GM23338 (cell line): ENCODE results near the gene S100A6. TPM values are rescaled to one million over a fixed set of nuclear protein-coding genes. Genes with fewer than 3 reads are reported as not detected.

Experiments used
- ATAC-seq: fragments of 200-7000 bp; cut with Tn5 transposase; 3 replicates; pipeline ENCODE4 v1.9.1; 2020
- DNase-seq: peaks from one replicate; pipeline ENCODE4 v3.0.0-alpha.2; 2015; ENCODE audit warnings: low spot score
- H2AFZ ChIP-seq: fragments of 200-600 bp; sonication (generic); 2 replicates; pipeline ENCODE4 v1.8.0; 2016; ENCODE audit warnings: antibody characterized with exemption, mild to moderate bottlenecking, moderate library complexity
- H3F3A ChIP-seq: fragments of 200-600 bp; sonication (generic); replicated peaks from 2 replicates; pipeline ENCODE4 v1.8.0; 2017; ENCODE audit warnings: antibody characterized with exemption, mixed run types, low read depth
- H3K27ac ChIP-seq: fragments of 200-600 bp; sonication (generic); 2 replicates; pipeline ENCODE4 v1.6.1; 2016; ENCODE audit warnings: low read depth
- H3K27me3 ChIP-seq: fragments of 200-600 bp; sonication (generic); 2 replicates; pipeline ENCODE4 v1.8.0; 2016; ENCODE audit warnings: mild to moderate bottlenecking, mixed run types, moderate library complexity; ENCODE audit not compliant: insufficient read depth
- H3K36me3 ChIP-seq: fragments of 200-600 bp; sonication (generic); 2 replicates; pipeline ENCODE4 v1.8.0; 2016; ENCODE audit warnings: mild to moderate bottlenecking; ENCODE audit not compliant: insufficient read depth
- H3K4me1 ChIP-seq: fragments of 200-600 bp; sonication (generic); 2 replicates; pipeline ENCODE4 v1.8.0; 2016; ENCODE audit warnings: mild to moderate bottlenecking, moderate library complexity; ENCODE audit not compliant: insufficient read depth
- H3K4me2 ChIP-seq: fragments of 200-600 bp; sonication (generic); 2 replicates; pipeline ENCODE4 v1.7.1; 2017; ENCODE audit warnings: mixed run types
- H3K4me3 ChIP-seq: fragments of 200-600 bp; sonication (generic); 2 replicates; pipeline ENCODE4 v1.6.1; 2016; ENCODE audit warnings: mixed run types
- H3K79me2 ChIP-seq: fragments of 200-600 bp; sonication (generic); replicated peaks from 2 replicates; pipeline ENCODE4 v1.8.0; 2017; ENCODE audit warnings: mild to moderate bottlenecking; ENCODE audit not compliant: insufficient read depth
- H3K9me2 ChIP-seq: fragments of 200-600 bp; sonication (generic); 2 replicates; pipeline ENCODE4 v1.8.0; 2017; ENCODE audit not compliant: insufficient read depth
- H4K20me1 ChIP-seq: fragments of 200-600 bp; sonication (generic); replicated peaks from 2 replicates; pipeline ENCODE4 v1.8.0; 2017; ENCODE audit warnings: mild to moderate bottlenecking; ENCODE audit not compliant: insufficient read depth
- H3K27ac Mint-ChIP-seq: 2 replicates; pipeline ENCODE4 v1.8.0; 2020; ENCODE audit warnings: inconsistent platforms, mild to moderate bottlenecking, moderate library complexity, mixed read lengths
- H3K27me3 Mint-ChIP-seq: 3 replicates; pipeline ENCODE4 v1.8.0; 2022; ENCODE audit warnings: low read depth, mild to moderate bottlenecking, moderate library complexity, mixed read lengths, inconsistent platforms; ENCODE audit not compliant: insufficient read depth, poor library complexity
- H3K36me3 Mint-ChIP-seq: 3 replicates; pipeline ENCODE4 v1.8.0; 2021; ENCODE audit warnings: low read depth, mild to moderate bottlenecking, inconsistent platforms, moderate library complexity, mixed read lengths
- H3K4me1 Mint-ChIP-seq: 3 replicates; pipeline ENCODE4 v1.8.0; 2020; ENCODE audit warnings: mild to moderate bottlenecking, inconsistent platforms, mixed read lengths
- H3K4me3 Mint-ChIP-seq: 3 replicates; pipeline ENCODE4 v1.8.0; 2021; ENCODE audit warnings: moderate library complexity, mild to moderate bottlenecking, inconsistent platforms, mixed read lengths
- H3K9me3 Mint-ChIP-seq: 3 replicates; pipeline ENCODE4 v1.8.0; 2020; ENCODE audit warnings: moderate library complexity, mild to moderate bottlenecking, inconsistent platforms, mixed read lengths
- EZH2phosphoT487 ChIP-seq: fragments of 200-600 bp; sonication (generic); IDR thresholded peaks from one replicate; pipeline ENCODE4 v1.8.1; 2018; ENCODE audit warnings: antibody characterized with exemption; ENCODE audit not compliant: unreplicated experiment
- JUNB ChIP-seq: IDR thresholded peaks from one replicate; pipeline ENCODE4 v1.6.1; 2016; ENCODE audit warnings: antibody characterized with exemption; ENCODE audit not compliant: unreplicated experiment
- POLR2AphosphoS5 ChIP-seq: IDR thresholded peaks from 2 replicates; pipeline ENCODE4 v1.6.1; 2016; ENCODE audit warnings: antibody characterized with exemption, low read depth
- STAT1 ChIP-seq: IDR thresholded peaks from one replicate; pipeline ENCODE4 v1.6.1; 2016; ENCODE audit warnings: antibody characterized with exemption; ENCODE audit not compliant: unreplicated experiment
- polyA plus RNA-seq: library from polyadenylated mRNA; unstranded; fragments of >200 nt; fragmentation: Nextera tagmentation; extraction: Ambion mirVana; gene quantifications from 2 replicates; pipeline ENCODE4 v1.2.1, GENCODE V29; 2016
- total RNA-seq: library from RNA; depleted of rRNA; stranded (reverse); fragments of >200 nt; shearing (Covaris generic); gene quantifications from 2 replicates; pipeline ENCODE4 v1.2.3, GENCODE V29; 2014
- TF ChIP-seq, protein P1 (sequence below), 2 experiments: fragments of 200-600 bp in 1 of 2; sonication (generic) in 1 of 2; conservative IDR thresholded peaks; 2 replicates each; pipeline versions ENCODE4 v1.5.1 to v1.6.1; 2016 to 2017; ENCODE audit warnings: antibody characterized with exemption in 2 of 2, low read depth in 2 of 2, mild to moderate bottlenecking in 2 of 2, moderate library complexity in 1 of 2
- TF ChIP-seq, protein P2 (sequence below): fragments of 250-450 bp; sonication (Bioruptor Pico); IDR thresholded peaks from 2 replicates; pipeline ENCODE4 v1.5.0; 2020; ENCODE audit warnings: mild to moderate bottlenecking, moderate library complexity

Gene S100A6
- total and polyA plus RNA-seq, 2 experiments from 2014 or later: 7.3 to 77.5 TPM

DNA sequence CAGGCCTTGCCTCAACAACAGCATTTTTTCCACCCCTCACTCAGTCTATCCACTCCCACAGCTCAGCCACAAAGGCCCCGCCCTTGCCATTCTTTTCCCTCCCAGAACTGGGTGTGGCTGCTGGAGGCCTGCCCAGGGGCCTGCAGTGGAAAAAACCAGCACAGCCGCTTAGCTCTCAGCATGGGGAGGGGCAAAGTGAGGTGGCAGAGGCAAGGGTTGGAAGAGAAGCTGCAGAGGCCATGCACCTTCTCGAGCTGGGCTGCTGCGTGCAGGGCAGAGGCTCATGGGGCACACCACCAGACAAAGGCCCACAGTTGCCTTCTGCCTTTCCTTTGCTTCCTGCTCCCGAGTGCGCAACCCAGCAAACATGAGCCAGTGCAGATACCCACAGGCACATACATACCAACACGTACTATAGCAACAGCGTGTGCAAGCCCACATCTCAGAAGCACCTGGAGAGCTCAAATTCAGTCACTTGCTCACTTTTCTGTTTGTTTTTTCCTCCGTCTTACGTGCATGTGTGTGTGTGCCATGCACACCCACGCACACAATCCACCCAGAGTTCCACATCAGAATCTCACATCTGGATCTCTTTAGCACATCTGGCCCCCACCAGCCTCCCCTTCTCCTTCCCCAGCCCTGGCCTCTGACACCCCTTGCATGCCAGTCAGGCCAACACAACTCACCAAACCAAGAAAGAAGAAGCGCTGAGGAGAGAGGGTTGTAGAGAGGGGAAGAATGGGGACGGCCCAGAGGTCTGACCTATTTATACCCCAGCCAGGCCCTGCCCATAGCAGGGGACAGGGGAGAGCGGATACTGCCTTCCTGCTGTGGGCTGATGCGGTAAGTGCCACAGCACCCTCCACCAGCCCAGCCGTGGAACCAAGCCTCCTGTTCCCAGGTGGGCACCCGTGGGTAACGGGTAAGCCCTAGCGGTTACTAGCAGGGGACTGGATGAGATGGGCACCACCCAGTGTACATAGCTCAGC, 9.6 kb upstream of the S100A6 start, which contains the start of gene S100A4:
S100A4 (minus strand) TSS at position 740 of the 989 bp plus-strand sequence. CDS start 1,012 bp downstream, outside the sequence.
- no peaks in the 10 kb centered on the region for H3K36me3 Mint-ChIP-seq
- no peaks in the 10 kb centered on the region for H3K36me3 ChIP-seq
- ATAC-seq (peak; percentile 89), DNase-seq (peak; percentile 96)
- H3K4me3 Mint-ChIP-seq: peak within 1 kb of the TSS; percentile 41
- H3K4me1 Mint-ChIP-seq: peaks cover 52% of the 10 kb centered on the region
- H3K9me2 ChIP-seq: peaks cover 3% of the 10 kb centered on the region; the same call in 1 of the 2 replicates
- no peaks in the 10 kb centered on the region for H3K27me3 ChIP-seq
- peaks cover 18% of the 10 kb centered on the region for H3K4me1 ChIP-seq
- H3K27ac Mint-ChIP-seq: peak within 1 kb of the TSS; percentile 78
- TF ChIP-seq POLR2AphosphoS5 (peak; percentile 56; the same call in 1 of the 2 replicates), STAT1 (no peak)
- TF ChIP-seq, protein P1, sequence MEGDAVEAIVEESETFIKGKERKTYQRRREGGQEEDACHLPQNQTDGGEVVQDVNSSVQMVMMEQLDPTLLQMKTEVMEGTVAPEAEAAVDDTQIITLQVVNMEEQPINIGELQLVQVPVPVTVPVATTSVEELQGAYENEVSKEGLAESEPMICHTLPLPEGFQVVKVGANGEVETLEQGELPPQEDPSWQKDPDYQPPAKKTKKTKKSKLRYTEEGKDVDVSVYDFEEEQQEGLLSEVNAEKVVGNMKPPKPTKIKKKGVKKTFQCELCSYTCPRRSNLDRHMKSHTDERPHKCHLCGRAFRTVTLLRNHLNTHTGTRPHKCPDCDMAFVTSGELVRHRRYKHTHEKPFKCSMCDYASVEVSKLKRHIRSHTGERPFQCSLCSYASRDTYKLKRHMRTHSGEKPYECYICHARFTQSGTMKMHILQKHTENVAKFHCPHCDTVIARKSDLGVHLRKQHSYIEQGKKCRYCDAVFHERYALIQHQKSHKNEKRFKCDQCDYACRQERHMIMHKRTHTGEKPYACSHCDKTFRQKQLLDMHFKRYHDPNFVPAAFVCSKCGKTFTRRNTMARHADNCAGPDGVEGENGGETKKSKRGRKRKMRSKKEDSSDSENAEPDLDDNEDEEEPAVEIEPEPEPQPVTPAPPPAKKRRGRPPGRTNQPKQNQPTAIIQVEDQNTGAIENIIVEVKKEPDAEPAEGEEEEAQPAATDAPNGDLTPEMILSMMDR (conservative IDR thresholded peaks at IDR 0.05; ENCODE audit: low read depth in 2 of 2): no peak
- H3K9me3 Mint-ChIP-seq: no peaks in the 10 kb centered on the region; the same call in 2 of the 3 replicates
- peak within 1 kb of the TSS; percentile 72 for H3K4me2 ChIP-seq
- H3K79me2 ChIP-seq: no peaks in the 10 kb centered on the region
- no peaks in the 10 kb centered on the region for H4K20me1 ChIP-seq
- H3K4me3 ChIP-seq: peak within 1 kb of the TSS; percentile 27; the same call in 1 of the 2 replicates
- no peak within 1 kb of the TSS for H3K27ac ChIP-seq
- peak within 1 kb of the TSS; percentile 91 for H2AFZ ChIP-seq
- H3F3A ChIP-seq: no peaks in the 10 kb centered on the region
- H3K27me3 Mint-ChIP-seq: peaks cover 22% of the 10 kb centered on the region

DNA sequence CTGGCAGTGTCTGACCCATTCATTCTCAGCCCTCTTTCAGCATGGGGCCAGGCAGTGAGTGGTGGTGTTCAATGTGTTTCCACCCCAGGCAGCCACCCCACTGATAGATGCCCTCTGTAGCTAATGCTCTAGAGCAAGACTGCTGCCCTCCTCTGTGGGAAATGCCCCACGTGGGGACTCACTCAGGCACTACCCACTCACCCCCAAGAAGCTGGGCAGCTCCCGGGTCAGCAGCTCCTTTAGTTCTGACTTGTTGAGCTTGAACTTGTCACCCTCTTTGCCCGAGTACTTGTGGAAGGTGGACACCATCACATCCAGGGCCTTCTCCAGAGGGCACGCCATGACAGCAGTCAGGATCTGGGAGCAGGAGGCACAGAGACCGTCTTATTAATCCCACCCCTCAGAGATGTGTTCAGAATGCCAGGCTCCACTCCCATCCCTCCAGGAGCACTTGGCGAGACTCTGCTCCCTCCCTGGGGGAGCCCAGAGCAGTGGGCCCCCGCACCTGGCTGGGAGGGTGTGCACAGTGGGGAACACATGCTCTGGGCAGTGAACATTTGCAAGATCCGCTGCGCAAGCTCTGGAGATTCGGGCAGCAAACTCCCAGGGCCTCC, 8.8 kb upstream of the S100A6 start:
- H3K27me3 ChIP-seq: no peaks in the 10 kb centered on the region
- peak overlapping the region; percentile 27; the same call in 1 of the 2 replicates for H3K4me3 ChIP-seq
- DNase-seq: no peak
- Mint-ChIP-seq H3K4me1 (peaks cover 49% of the 10 kb centered on the region), H3K27me3 (peaks cover 19% of the 10 kb centered on the region), H3K36me3 (no peaks in the 10 kb centered on the region), H3K4me3 (peak overlapping the region; percentile 41; the same call in 2 of the 3 replicates), H3K27ac (no peak overlapping the region; the same call in 1 of the 2 replicates), H3K9me3 (no peaks in the 10 kb centered on the region; the same call in 2 of the 3 replicates)
- H3K4me1 ChIP-seq: peaks cover 18% of the 10 kb centered on the region
- no peaks in the 10 kb centered on the region for H3K79me2 ChIP-seq
- peak overlapping the region; percentile 72 for H3K4me2 ChIP-seq
- H3F3A ChIP-seq: no peaks in the 10 kb centered on the region
- ATAC-seq: peak; percentile 3; the same call in 1 of the 3 replicates
- H2AFZ ChIP-seq: no peak overlapping the region
- H4K20me1 ChIP-seq: no peaks in the 10 kb centered on the region
- H3K36me3 ChIP-seq: no peaks in the 10 kb centered on the region
- no peak overlapping the region for H3K27ac ChIP-seq
- H3K9me2 ChIP-seq: peaks cover 6% of the 10 kb centered on the region; the same call in 1 of the 2 replicates
- TF ChIP-seq EZH2phosphoT487 (no peak), POLR2AphosphoS5 (no peak), JUNB (no peak)
- TF ChIP-seq, protein P2, sequence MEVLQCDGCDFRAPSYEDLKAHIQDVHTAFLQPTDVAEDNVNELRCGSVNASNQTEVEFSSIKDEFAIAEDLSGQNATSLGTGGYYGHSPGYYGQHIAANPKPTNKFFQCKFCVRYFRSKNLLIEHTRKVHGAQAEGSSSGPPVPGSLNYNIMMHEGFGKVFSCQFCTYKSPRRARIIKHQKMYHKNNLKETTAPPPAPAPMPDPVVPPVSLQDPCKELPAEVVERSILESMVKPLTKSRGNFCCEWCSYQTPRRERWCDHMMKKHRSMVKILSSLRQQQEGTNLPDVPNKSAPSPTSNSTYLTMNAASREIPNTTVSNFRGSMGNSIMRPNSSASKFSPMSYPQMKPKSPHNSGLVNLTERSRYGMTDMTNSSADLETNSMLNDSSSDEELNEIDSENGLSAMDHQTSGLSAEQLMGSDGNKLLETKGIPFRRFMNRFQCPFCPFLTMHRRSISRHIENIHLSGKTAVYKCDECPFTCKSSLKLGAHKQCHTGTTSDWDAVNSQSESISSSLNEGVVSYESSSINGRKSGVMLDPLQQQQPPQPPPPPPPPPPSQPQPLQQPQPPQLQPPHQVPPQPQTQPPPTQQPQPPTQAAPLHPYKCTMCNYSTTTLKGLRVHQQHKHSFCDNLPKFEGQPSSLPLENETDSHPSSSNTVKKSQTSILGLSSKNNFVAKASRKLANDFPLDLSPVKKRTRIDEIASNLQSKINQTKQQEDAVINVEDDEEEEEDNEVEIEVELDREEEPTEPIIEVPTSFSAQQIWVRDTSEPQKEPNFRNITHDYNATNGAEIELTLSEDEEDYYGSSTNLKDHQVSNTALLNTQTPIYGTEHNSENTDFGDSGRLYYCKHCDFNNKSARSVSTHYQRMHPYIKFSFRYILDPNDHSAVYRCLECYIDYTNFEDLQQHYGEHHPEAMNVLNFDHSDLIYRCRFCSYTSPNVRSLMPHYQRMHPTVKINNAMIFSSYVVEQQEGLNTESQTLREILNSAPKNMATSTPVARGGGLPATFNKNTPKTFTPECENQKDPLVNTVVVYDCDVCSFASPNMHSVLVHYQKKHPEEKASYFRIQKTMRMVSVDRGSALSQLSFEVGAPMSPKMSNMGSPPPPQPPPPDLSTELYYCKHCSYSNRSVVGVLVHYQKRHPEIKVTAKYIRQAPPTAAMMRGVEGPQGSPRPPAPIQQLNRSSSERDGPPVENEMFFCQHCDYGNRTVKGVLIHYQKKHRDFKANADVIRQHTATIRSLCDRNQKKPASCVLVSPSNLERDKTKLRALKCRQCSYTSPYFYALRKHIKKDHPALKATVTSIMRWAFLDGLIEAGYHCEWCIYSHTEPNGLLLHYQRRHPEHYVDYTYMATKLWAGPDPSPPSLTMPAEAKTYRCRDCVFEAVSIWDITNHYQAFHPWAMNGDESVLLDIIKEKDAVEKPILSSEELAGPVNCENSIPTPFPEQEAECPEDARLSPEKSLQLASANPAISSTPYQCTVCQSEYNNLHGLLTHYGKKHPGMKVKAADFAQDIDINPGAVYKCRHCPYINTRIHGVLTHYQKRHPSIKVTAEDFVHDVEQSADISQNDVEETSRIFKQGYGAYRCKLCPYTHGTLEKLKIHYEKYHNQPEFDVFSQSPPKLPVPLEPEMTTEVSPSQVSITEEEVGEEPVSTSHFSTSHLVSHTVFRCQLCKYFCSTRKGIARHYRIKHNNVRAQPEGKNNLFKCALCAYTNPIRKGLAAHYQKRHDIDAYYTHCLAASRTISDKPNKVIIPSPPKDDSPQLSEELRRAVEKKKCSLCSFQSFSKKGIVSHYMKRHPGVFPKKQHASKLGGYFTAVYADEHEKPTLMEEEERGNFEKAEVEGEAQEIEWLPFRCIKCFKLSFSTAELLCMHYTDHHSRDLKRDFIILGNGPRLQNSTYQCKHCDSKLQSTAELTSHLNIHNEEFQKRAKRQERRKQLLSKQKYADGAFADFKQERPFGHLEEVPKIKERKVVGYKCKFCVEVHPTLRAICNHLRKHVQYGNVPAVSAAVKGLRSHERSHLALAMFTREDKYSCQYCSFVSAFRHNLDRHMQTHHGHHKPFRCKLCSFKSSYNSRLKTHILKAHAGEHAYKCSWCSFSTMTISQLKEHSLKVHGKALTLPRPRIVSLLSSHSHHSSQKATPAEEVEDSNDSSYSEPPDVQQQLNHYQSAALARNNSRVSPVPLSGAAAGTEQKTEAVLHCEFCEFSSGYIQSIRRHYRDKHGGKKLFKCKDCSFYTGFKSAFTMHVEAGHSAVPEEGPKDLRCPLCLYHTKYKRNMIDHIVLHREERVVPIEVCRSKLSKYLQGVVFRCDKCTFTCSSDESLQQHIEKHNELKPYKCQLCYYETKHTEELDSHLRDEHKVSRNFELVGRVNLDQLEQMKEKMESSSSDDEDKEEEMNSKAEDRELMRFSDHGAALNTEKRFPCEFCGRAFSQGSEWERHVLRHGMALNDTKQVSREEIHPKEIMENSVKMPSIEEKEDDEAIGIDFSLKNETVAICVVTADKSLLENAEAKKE (CRISPR knock-in tag): no peak
- TF ChIP-seq, protein P1 (conservative IDR thresholded peaks at IDR 0.05; ENCODE audit: low read depth in 2 of 2): no peak
